NCI-H146 treated with DMSO at 0.1 percent for 48 hours (cell line): ENCODE data around the gene LINC00632.

Experiments used
- DNase-seq: peaks from one replicate; lab custom pipeline; 2025; ENCODE audit not compliant: unreplicated experiment; lab: John Stamatoyannopoulos, UW

LINC00632 gene

GRCh38 chrX:140764401-140764919, 54.9 kb downstream of the LINC00632 start:
- no peak for DNase-seq

- no peak for DNase-seq
Measured at GRCh38 chrX:140765043-140765784, 55.7 kb downstream of the LINC00632 start.

GRCh38 chrX:140766024-140766611, 56.6 kb downstream of the LINC00632 start:
- DNase-seq: peak; percentile 0

GRCh38 chrX:140767646-140768045, 58.1 kb downstream of the LINC00632 start:
- no peak for DNase-seq

GRCh38 chrX:140775211-140775610, 65.7 kb downstream of the LINC00632 start:
- no peak for DNase-seq

- no peak for DNase-seq
Measured at GRCh38 chrX:140776320-140776719, 66.8 kb downstream of the LINC00632 start.

GRCh38 chrX:140794642-140795041, 85.1 kb downstream of the LINC00632 start:
- DNase-seq: no peak

GRCh38 chrX:140799216-140799615, 89.7 kb downstream of the LINC00632 start:
- DNase-seq: no peak

GRCh38 chrX:140804292-140804691, 94.7 kb downstream of the LINC00632 start:
- DNase-seq: no peak

- DNase-seq: no peak
Measured at GRCh38 chrX:140815868-140816267, 106.3 kb downstream of the LINC00632 start.

GRCh38 chrX:140817943-140818342, 108.4 kb downstream of the LINC00632 start:
- no peak for DNase-seq

GRCh38 chrX:140821280-140821679, 111.7 kb downstream of the LINC00632 start:
- DNase-seq: no peak

- DNase-seq: no peak
Measured at GRCh38 chrX:140822184-140822583, 112.6 kb downstream of the LINC00632 start.

GRCh38 chrX:140822861-140823260, 113.3 kb downstream of the LINC00632 start:
- no peak for DNase-seq

- DNase-seq: no peak
Measured at GRCh38 chrX:140836874-140837273, 127.3 kb downstream of the LINC00632 start.
